ENCODE results near the gene PPFIBP2.

The PPFIBP2 gene

DNA sequence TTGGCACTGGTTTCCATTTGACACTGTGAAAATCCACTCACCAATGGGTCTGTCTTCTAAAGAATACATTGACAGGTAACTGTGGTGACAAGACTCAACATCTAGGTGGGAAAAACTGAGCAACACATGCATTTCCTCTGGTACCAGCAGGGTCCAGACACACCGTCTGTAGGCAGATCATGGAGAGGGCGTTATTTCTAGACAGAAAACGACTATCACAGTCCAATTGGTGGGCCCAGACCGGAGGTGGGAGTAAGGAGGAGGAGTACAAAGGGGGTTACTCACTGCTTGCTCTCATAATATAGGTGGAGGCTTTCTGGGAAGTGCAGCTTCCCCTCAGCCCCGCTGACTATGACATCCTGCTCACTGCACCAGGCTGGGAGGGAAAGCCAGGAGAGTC lies 182.6 kb downstream of the PPFIBP2 start:
- DNase-seq (ENCODE audit: low spot score) = no peak

Measured in cerebellar cortex (tissue), 1 donor.